GM23338 (cell line): ENCODE measurements around the gene ANKMY2. TPM values are rescaled to one million over a fixed set of nuclear protein-coding genes. Genes with fewer than 3 reads are reported as not detected.

Experiments used
- ATAC-seq: fragments of 200-7000 bp; cut with Tn5 transposase; 3 replicates; pipeline ENCODE4 v1.9.1; 2020
- DNase-seq: peaks from one replicate; pipeline ENCODE4 v3.0.0-alpha.2; 2015; ENCODE audit warnings: low spot score
- H2AFZ ChIP-seq: fragments of 200-600 bp; sonication (generic); 2 replicates; pipeline ENCODE4 v1.8.0; 2016; ENCODE audit warnings: antibody characterized with exemption, mild to moderate bottlenecking, moderate library complexity
- H3F3A ChIP-seq: fragments of 200-600 bp; sonication (generic); replicated peaks from 2 replicates; pipeline ENCODE4 v1.8.0; 2017; ENCODE audit warnings: antibody characterized with exemption, mixed run types, low read depth
- H3K27ac ChIP-seq: fragments of 200-600 bp; sonication (generic); 2 replicates; pipeline ENCODE4 v1.6.1; 2016; ENCODE audit warnings: low read depth
- H3K27me3 ChIP-seq: fragments of 200-600 bp; sonication (generic); 2 replicates; pipeline ENCODE4 v1.8.0; 2016; ENCODE audit warnings: mild to moderate bottlenecking, mixed run types, moderate library complexity; ENCODE audit not compliant: insufficient read depth
- H3K36me3 ChIP-seq: fragments of 200-600 bp; sonication (generic); 2 replicates; pipeline ENCODE4 v1.8.0; 2016; ENCODE audit warnings: mild to moderate bottlenecking; ENCODE audit not compliant: insufficient read depth
- H3K4me1 ChIP-seq: fragments of 200-600 bp; sonication (generic); 2 replicates; pipeline ENCODE4 v1.8.0; 2016; ENCODE audit warnings: mild to moderate bottlenecking, moderate library complexity; ENCODE audit not compliant: insufficient read depth
- H3K4me2 ChIP-seq: fragments of 200-600 bp; sonication (generic); 2 replicates; pipeline ENCODE4 v1.7.1; 2017; ENCODE audit warnings: mixed run types
- H3K4me3 ChIP-seq: fragments of 200-600 bp; sonication (generic); 2 replicates; pipeline ENCODE4 v1.6.1; 2016; ENCODE audit warnings: mixed run types
- H3K79me2 ChIP-seq: fragments of 200-600 bp; sonication (generic); replicated peaks from 2 replicates; pipeline ENCODE4 v1.8.0; 2017; ENCODE audit warnings: mild to moderate bottlenecking; ENCODE audit not compliant: insufficient read depth
- H3K9me2 ChIP-seq: fragments of 200-600 bp; sonication (generic); 2 replicates; pipeline ENCODE4 v1.8.0; 2017; ENCODE audit not compliant: insufficient read depth
- H4K20me1 ChIP-seq: fragments of 200-600 bp; sonication (generic); replicated peaks from 2 replicates; pipeline ENCODE4 v1.8.0; 2017; ENCODE audit warnings: mild to moderate bottlenecking; ENCODE audit not compliant: insufficient read depth
- H3K27ac Mint-ChIP-seq: 2 replicates; pipeline ENCODE4 v1.8.0; 2020; ENCODE audit warnings: inconsistent platforms, mild to moderate bottlenecking, moderate library complexity, mixed read lengths
- H3K27me3 Mint-ChIP-seq: 3 replicates; pipeline ENCODE4 v1.8.0; 2022; ENCODE audit warnings: low read depth, mild to moderate bottlenecking, moderate library complexity, mixed read lengths, inconsistent platforms; ENCODE audit not compliant: insufficient read depth, poor library complexity
- H3K36me3 Mint-ChIP-seq: 3 replicates; pipeline ENCODE4 v1.8.0; 2021; ENCODE audit warnings: low read depth, mild to moderate bottlenecking, inconsistent platforms, moderate library complexity, mixed read lengths
- H3K4me1 Mint-ChIP-seq: 3 replicates; pipeline ENCODE4 v1.8.0; 2020; ENCODE audit warnings: mild to moderate bottlenecking, inconsistent platforms, mixed read lengths
- H3K4me3 Mint-ChIP-seq: 3 replicates; pipeline ENCODE4 v1.8.0; 2021; ENCODE audit warnings: moderate library complexity, mild to moderate bottlenecking, inconsistent platforms, mixed read lengths
- H3K9me3 Mint-ChIP-seq: 3 replicates; pipeline ENCODE4 v1.8.0; 2020; ENCODE audit warnings: moderate library complexity, mild to moderate bottlenecking, inconsistent platforms, mixed read lengths
- CREB1 ChIP-seq: fragments of 250-450 bp; sonication (Bioruptor Pico); IDR thresholded peaks from 2 replicates; pipeline ENCODE4 v1.5.0; 2020; ENCODE audit warnings: low read depth, mild to moderate bottlenecking, moderate library complexity
- EZH2 ChIP-seq: fragments of 200-600 bp; sonication (generic); IDR thresholded peaks from one replicate; pipeline ENCODE4 v1.8.0; 2017; ENCODE audit warnings: antibody characterized with exemption, mild to moderate bottlenecking, low read depth; ENCODE audit not compliant: unreplicated experiment
- EZH2phosphoT487 ChIP-seq: fragments of 200-600 bp; sonication (generic); IDR thresholded peaks from one replicate; pipeline ENCODE4 v1.8.1; 2018; ENCODE audit warnings: antibody characterized with exemption; ENCODE audit not compliant: unreplicated experiment
- NANOG ChIP-seq: IDR thresholded peaks from 2 replicates; pipeline ENCODE4 v1.6.1; 2016; ENCODE audit warnings: antibody characterized with exemption, borderline replicate concordance
- POLR2AphosphoS5 ChIP-seq: IDR thresholded peaks from 2 replicates; pipeline ENCODE4 v1.6.1; 2016; ENCODE audit warnings: antibody characterized with exemption, low read depth
- STAT1 ChIP-seq: IDR thresholded peaks from one replicate; pipeline ENCODE4 v1.6.1; 2016; ENCODE audit warnings: antibody characterized with exemption; ENCODE audit not compliant: unreplicated experiment
- ZNF331 ChIP-seq: fragments of 250-450 bp; sonication (Bioruptor Pico); IDR thresholded peaks from 2 replicates; pipeline ENCODE4 v1.5.0; 2020; ENCODE audit warnings: low read depth, mild to moderate bottlenecking, moderate library complexity
- polyA plus RNA-seq: library from polyadenylated mRNA; unstranded; fragments of >200 nt; fragmentation: Nextera tagmentation; extraction: Ambion mirVana; gene quantifications from 2 replicates; pipeline ENCODE4 v1.2.1, GENCODE V29; 2016
- total RNA-seq: library from RNA; depleted of rRNA; stranded (reverse); fragments of >200 nt; shearing (Covaris generic); gene quantifications from 2 replicates; pipeline ENCODE4 v1.2.3, GENCODE V29; 2014
- TF ChIP-seq, protein P1 (sequence below): IDR thresholded peaks from 2 replicates; pipeline ENCODE4 v1.6.1; 2016; ENCODE audit warnings: antibody characterized with exemption
- TF ChIP-seq, protein P2 (sequence below): fragments of 250-450 bp; sonication (Bioruptor Pico); IDR thresholded peaks from 2 replicates; pipeline ENCODE4 v1.5.0; 2020; ENCODE audit warnings: mild to moderate bottlenecking, moderate library complexity
- TF ChIP-seq, protein P3 (sequence below): IDR thresholded peaks from one replicate; pipeline ENCODE4 v1.6.1; 2018; ENCODE audit warnings: antibody characterized with exemption; ENCODE audit not compliant: unreplicated experiment

Gene ANKMY2
- total and polyA plus RNA-seq, 2 experiments from 2014 or later, result 4.4 to 9.5 TPM

GRCh38 chr7:16650266-16650665 lies 4.7 kb upstream of the ANKMY2 start:
- no peak overlapping the region for H3K27ac ChIP-seq
- H4K20me1 ChIP-seq, result peaks cover 61% of the 10 kb centered on the region
- no peak overlapping the region for H3K4me2 ChIP-seq
- peaks cover 29% of the 10 kb centered on the region for H3K4me1 ChIP-seq
- peaks cover 88% of the 10 kb centered on the region for H3K79me2 ChIP-seq
- Mint-ChIP-seq H3K4me1 (peaks cover 49% of the 10 kb centered on the region), H3K9me3 (no peaks in the 10 kb centered on the region), H3K36me3 (no peaks in the 10 kb centered on the region), H3K27me3 (peaks cover 3% of the 10 kb centered on the region), H3K4me3 (no peak overlapping the region), H3K27ac (no peak overlapping the region)
- no peak for DNase-seq
- H3K36me3 ChIP-seq, result no peaks in the 10 kb centered on the region
- H3F3A ChIP-seq, result no peaks in the 10 kb centered on the region
- no peak overlapping the region for H2AFZ ChIP-seq
- no peaks in the 10 kb centered on the region for H3K27me3 ChIP-seq
- no peak overlapping the region for H3K4me3 ChIP-seq
- no peak for TF ChIP-seq STAT1
- TF ChIP-seq NANOG, result no peak
- TF ChIP-seq POLR2AphosphoS5, result no peak
- no peak for TF ChIP-seq ZNF331 (CRISPR knock-in tag)
- TF ChIP-seq CREB1 (CRISPR knock-in tag), result no peak
- TF ChIP-seq, protein P1, sequence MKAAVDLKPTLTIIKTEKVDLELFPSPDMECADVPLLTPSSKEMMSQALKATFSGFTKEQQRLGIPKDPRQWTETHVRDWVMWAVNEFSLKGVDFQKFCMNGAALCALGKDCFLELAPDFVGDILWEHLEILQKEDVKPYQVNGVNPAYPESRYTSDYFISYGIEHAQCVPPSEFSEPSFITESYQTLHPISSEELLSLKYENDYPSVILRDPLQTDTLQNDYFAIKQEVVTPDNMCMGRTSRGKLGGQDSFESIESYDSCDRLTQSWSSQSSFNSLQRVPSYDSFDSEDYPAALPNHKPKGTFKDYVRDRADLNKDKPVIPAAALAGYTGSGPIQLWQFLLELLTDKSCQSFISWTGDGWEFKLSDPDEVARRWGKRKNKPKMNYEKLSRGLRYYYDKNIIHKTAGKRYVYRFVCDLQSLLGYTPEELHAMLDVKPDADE, result no peak
- TF ChIP-seq, protein P2, sequence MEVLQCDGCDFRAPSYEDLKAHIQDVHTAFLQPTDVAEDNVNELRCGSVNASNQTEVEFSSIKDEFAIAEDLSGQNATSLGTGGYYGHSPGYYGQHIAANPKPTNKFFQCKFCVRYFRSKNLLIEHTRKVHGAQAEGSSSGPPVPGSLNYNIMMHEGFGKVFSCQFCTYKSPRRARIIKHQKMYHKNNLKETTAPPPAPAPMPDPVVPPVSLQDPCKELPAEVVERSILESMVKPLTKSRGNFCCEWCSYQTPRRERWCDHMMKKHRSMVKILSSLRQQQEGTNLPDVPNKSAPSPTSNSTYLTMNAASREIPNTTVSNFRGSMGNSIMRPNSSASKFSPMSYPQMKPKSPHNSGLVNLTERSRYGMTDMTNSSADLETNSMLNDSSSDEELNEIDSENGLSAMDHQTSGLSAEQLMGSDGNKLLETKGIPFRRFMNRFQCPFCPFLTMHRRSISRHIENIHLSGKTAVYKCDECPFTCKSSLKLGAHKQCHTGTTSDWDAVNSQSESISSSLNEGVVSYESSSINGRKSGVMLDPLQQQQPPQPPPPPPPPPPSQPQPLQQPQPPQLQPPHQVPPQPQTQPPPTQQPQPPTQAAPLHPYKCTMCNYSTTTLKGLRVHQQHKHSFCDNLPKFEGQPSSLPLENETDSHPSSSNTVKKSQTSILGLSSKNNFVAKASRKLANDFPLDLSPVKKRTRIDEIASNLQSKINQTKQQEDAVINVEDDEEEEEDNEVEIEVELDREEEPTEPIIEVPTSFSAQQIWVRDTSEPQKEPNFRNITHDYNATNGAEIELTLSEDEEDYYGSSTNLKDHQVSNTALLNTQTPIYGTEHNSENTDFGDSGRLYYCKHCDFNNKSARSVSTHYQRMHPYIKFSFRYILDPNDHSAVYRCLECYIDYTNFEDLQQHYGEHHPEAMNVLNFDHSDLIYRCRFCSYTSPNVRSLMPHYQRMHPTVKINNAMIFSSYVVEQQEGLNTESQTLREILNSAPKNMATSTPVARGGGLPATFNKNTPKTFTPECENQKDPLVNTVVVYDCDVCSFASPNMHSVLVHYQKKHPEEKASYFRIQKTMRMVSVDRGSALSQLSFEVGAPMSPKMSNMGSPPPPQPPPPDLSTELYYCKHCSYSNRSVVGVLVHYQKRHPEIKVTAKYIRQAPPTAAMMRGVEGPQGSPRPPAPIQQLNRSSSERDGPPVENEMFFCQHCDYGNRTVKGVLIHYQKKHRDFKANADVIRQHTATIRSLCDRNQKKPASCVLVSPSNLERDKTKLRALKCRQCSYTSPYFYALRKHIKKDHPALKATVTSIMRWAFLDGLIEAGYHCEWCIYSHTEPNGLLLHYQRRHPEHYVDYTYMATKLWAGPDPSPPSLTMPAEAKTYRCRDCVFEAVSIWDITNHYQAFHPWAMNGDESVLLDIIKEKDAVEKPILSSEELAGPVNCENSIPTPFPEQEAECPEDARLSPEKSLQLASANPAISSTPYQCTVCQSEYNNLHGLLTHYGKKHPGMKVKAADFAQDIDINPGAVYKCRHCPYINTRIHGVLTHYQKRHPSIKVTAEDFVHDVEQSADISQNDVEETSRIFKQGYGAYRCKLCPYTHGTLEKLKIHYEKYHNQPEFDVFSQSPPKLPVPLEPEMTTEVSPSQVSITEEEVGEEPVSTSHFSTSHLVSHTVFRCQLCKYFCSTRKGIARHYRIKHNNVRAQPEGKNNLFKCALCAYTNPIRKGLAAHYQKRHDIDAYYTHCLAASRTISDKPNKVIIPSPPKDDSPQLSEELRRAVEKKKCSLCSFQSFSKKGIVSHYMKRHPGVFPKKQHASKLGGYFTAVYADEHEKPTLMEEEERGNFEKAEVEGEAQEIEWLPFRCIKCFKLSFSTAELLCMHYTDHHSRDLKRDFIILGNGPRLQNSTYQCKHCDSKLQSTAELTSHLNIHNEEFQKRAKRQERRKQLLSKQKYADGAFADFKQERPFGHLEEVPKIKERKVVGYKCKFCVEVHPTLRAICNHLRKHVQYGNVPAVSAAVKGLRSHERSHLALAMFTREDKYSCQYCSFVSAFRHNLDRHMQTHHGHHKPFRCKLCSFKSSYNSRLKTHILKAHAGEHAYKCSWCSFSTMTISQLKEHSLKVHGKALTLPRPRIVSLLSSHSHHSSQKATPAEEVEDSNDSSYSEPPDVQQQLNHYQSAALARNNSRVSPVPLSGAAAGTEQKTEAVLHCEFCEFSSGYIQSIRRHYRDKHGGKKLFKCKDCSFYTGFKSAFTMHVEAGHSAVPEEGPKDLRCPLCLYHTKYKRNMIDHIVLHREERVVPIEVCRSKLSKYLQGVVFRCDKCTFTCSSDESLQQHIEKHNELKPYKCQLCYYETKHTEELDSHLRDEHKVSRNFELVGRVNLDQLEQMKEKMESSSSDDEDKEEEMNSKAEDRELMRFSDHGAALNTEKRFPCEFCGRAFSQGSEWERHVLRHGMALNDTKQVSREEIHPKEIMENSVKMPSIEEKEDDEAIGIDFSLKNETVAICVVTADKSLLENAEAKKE, result no peak
- TF ChIP-seq EZH2, result no peak
- no peak for TF ChIP-seq EZH2phosphoT487
- TF ChIP-seq, protein P3, sequence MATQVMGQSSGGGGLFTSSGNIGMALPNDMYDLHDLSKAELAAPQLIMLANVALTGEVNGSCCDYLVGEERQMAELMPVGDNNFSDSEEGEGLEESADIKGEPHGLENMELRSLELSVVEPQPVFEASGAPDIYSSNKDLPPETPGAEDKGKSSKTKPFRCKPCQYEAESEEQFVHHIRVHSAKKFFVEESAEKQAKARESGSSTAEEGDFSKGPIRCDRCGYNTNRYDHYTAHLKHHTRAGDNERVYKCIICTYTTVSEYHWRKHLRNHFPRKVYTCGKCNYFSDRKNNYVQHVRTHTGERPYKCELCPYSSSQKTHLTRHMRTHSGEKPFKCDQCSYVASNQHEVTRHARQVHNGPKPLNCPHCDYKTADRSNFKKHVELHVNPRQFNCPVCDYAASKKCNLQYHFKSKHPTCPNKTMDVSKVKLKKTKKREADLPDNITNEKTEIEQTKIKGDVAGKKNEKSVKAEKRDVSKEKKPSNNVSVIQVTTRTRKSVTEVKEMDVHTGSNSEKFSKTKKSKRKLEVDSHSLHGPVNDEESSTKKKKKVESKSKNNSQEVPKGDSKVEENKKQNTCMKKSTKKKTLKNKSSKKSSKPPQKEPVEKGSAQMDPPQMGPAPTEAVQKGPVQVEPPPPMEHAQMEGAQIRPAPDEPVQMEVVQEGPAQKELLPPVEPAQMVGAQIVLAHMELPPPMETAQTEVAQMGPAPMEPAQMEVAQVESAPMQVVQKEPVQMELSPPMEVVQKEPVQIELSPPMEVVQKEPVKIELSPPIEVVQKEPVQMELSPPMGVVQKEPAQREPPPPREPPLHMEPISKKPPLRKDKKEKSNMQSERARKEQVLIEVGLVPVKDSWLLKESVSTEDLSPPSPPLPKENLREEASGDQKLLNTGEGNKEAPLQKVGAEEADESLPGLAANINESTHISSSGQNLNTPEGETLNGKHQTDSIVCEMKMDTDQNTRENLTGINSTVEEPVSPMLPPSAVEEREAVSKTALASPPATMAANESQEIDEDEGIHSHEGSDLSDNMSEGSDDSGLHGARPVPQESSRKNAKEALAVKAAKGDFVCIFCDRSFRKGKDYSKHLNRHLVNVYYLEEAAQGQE, result no peak
- H3K9me2 ChIP-seq, result no peaks in the 10 kb centered on the region
- no peak for ATAC-seq
